ENCODE data around the gene CEBPA.

The CEBPA gene

GRCh38 chr19:33266974-33267484 is 35.3 kb downstream of the CEBPA start:
- Histone ChIP-seq H3K4me3 (ENCODE audit: low read depth in 1 of 5, low read length in 5 of 5) (no peak overlapping the region), H3K27ac (ENCODE audit: low read depth, low read length) (no peak overlapping the region), H3K27me3 (ENCODE audit: control insufficient read depth in 5 of 5, insufficient read depth in 4 of 5, low read length in 5 of 5) (no peaks in the 10 kb centered on the region), H3K4me1 (ENCODE audit: control insufficient read depth in 5 of 5, insufficient read depth in 5 of 5, low read length in 5 of 5) (peaks cover 0 to 25% (median 13%) of the 10 kb centered on the region in 5 donors), H3K36me3 (ENCODE audit: control insufficient read depth in 5 of 5, insufficient read depth in 5 of 5, low read length in 5 of 5) (no peaks in the 10 kb centered on the region), H3K9ac (ENCODE audit: low read length in 5 of 5) (no peak overlapping the region), H3K9me3 (ENCODE audit: control insufficient read depth in 5 of 5, low read length in 5 of 5) (no peaks in the 10 kb centered on the region)

- Histone ChIP-seq H3K4me1 (ENCODE audit: control insufficient read depth in 5 of 5, insufficient read depth in 5 of 5, low read length in 5 of 5) (peaks cover 0 to 45% (median 26%) of the 10 kb centered on the region in 5 donors), H3K36me3 (ENCODE audit: control insufficient read depth in 5 of 5, insufficient read depth in 5 of 5, low read length in 5 of 5) (no peaks in the 10 kb centered on the region), H3K27me3 (ENCODE audit: control insufficient read depth in 5 of 5, insufficient read depth in 4 of 5, low read length in 5 of 5) (no peaks in the 10 kb centered on the region), H3K9me3 (ENCODE audit: control insufficient read depth in 5 of 5, low read length in 5 of 5) (no peaks in the 10 kb centered on the region), H3K4me3 (ENCODE audit: low read depth in 1 of 5, low read length in 5 of 5) (no peak overlapping the region), H3K9ac (ENCODE audit: low read length in 5 of 5) (no peak overlapping the region), H3K27ac (ENCODE audit: low read depth, low read length) (no peak overlapping the region)
These were observed 37.4 kb downstream of the CEBPA start for GRCh38 chr19:33264881-33265445.

- Histone ChIP-seq H3K36me3 (ENCODE audit: control insufficient read depth in 5 of 5, insufficient read depth in 5 of 5, low read length in 5 of 5) (no peaks in the 10 kb centered on the region), H3K4me3 (ENCODE audit: low read depth in 1 of 5, low read length in 5 of 5) (no peak overlapping the region), H3K27me3 (ENCODE audit: control insufficient read depth in 5 of 5, insufficient read depth in 4 of 5, low read length in 5 of 5) (no peaks in the 10 kb centered on the region), H3K27ac (ENCODE audit: low read depth, low read length) (no peak overlapping the region), H3K9me3 (ENCODE audit: control insufficient read depth in 5 of 5, low read length in 5 of 5) (peaks cover 0 to 3% (median 0%) of the 10 kb centered on the region in 5 donors), H3K9ac (ENCODE audit: low read length in 5 of 5) (no peak overlapping the region), H3K4me1 (ENCODE audit: control insufficient read depth in 5 of 5, insufficient read depth in 5 of 5, low read length in 5 of 5) (peaks cover 0 to 38% (median 22%) of the 10 kb centered on the region in 5 donors)
These were observed 38.9 kb downstream of the CEBPA start for GRCh38 chr19:33263325-33264023.

DNA sequence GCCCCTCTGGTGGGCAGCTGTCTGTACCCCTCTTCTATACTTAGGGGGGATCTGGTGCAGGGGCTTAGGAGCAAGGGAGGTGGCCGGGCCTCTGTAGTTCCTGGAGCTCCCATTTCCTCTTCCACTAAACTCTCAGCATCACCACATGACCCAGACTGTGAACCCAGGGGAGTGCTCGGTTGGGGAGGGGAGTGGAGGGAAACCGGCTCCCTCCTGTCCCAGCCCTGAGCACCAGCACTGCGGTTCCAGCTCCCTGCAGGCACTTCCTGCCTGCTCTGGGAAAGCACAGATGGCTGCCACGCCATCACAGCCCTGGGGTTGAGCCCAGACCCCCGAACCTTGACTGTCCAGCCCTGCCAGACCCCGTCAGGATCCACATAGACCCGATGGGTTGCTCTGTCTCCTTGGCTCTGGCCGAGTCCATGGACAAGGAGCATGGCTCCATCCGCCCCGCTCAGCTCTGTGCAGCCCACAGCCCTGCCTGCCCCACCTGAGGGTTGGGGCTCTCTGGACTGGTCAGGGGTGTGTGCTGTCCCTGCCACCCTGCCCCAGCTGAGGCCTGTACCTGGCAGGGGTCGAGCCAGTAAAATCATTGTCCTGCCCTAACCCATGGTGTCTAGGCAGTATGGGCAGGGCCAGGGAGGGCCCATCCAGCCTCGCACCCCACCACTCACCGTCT is 40.7 kb downstream of the CEBPA start:
- H3K4me1 ChIP-seq (ENCODE audit: control insufficient read depth in 5 of 5, insufficient read depth in 5 of 5, low read length in 5 of 5) = peaks cover 0 to 23% (median 13%) of the 10 kb centered on the region in 5 donors
- H3K9me3 ChIP-seq (ENCODE audit: control insufficient read depth in 5 of 5, low read length in 5 of 5) = peaks cover 0 to 12% (median 5%) of the 10 kb centered on the region in 5 donors
- no peak overlapping the region for H3K9ac ChIP-seq (ENCODE audit: low read length in 5 of 5)
- H3K4me3 ChIP-seq (ENCODE audit: low read depth in 1 of 5, low read length in 5 of 5) = no peak overlapping the region
- H3K27me3 ChIP-seq (ENCODE audit: control insufficient read depth in 5 of 5, insufficient read depth in 4 of 5, low read length in 5 of 5) = no peaks in the 10 kb centered on the region
- H3K27ac ChIP-seq (ENCODE audit: low read depth, low read length) = no peak overlapping the region
- H3K36me3 ChIP-seq (ENCODE audit: control insufficient read depth in 5 of 5, insufficient read depth in 5 of 5, low read length in 5 of 5) = no peaks in the 10 kb centered on the region

DNA sequence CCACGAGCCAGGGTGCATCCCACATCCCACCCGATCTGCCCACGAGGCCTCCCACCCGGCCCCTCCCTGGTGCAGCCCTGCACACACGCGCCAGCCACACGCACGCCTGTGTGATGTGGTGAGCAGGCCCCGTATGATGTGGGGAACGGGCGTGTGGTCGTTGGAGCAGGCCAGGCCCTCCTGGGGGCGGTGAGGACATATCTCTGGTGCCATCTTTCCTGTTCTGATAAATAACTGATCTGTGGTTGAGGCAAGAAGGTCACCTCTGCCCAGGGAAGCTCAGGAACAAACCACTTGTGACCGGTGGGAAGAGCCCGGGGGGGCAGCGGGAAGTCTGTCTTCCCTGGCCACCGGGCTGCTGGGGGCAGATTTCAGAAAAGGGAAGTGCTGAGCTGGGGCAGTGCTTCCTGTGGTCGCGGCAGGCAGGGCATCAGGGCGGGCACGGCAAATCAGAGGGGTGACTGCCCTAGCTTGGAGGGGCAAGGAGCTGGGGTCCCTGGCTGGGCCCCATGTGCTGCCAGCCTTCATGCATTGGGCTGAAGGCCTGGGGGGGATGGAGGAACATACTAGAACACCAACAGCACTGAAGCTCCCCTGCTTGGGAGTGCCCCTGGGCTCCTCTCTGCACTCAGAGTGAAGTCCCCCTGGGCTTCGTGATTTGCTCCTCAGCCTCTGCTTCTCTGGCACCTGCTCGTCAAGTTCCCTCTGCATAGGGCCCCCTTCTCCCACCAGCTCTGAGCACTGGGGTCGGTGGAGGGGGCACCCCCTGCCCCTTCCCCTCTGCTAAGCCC is 41.5 kb downstream of the CEBPA start:
- no peaks in the 10 kb centered on the region for H3K27me3 ChIP-seq (ENCODE audit: control insufficient read depth in 5 of 5, insufficient read depth in 4 of 5, low read length in 5 of 5)
- H3K4me1 ChIP-seq (ENCODE audit: control insufficient read depth in 5 of 5, insufficient read depth in 5 of 5, low read length in 5 of 5) = peaks cover 0 to 23% (median 13%) of the 10 kb centered on the region in 5 donors
- no peak overlapping the region for H3K9ac ChIP-seq (ENCODE audit: low read length in 5 of 5)
- H3K4me3 ChIP-seq (ENCODE audit: low read depth in 1 of 5, low read length in 5 of 5) = no peak overlapping the region
- H3K36me3 ChIP-seq (ENCODE audit: control insufficient read depth in 5 of 5, insufficient read depth in 5 of 5, low read length in 5 of 5) = no peaks in the 10 kb centered on the region
- H3K27ac ChIP-seq (ENCODE audit: low read depth, low read length) = no peak overlapping the region
- H3K9me3 ChIP-seq (ENCODE audit: control insufficient read depth in 5 of 5, low read length in 5 of 5) = peaks cover 0 to 12% (median 5%) of the 10 kb centered on the region in 5 donors

- H3K9ac ChIP-seq (ENCODE audit: low read length in 5 of 5) = no peak overlapping the region
- no peak overlapping the region for H3K27ac ChIP-seq (ENCODE audit: low read depth, low read length)
- H3K36me3 ChIP-seq (ENCODE audit: control insufficient read depth in 5 of 5, insufficient read depth in 5 of 5, low read length in 5 of 5) = no peaks in the 10 kb centered on the region
- H3K4me3 ChIP-seq (ENCODE audit: low read depth in 1 of 5, low read length in 5 of 5) = no peak overlapping the region
- H3K9me3 ChIP-seq (ENCODE audit: control insufficient read depth in 5 of 5, low read length in 5 of 5) = peaks cover 0 to 12% (median 5%) of the 10 kb centered on the region in 5 donors
- no peaks in the 10 kb centered on the region for H3K27me3 ChIP-seq (ENCODE audit: control insufficient read depth in 5 of 5, insufficient read depth in 4 of 5, low read length in 5 of 5)
- H3K4me1 ChIP-seq (ENCODE audit: control insufficient read depth in 5 of 5, insufficient read depth in 5 of 5, low read length in 5 of 5) = peaks cover 0 to 27% (median 14%) of the 10 kb centered on the region in 5 donors
These were observed 42.8 kb downstream of the CEBPA start for GRCh38 chr19:33259539-33259938.

DNA sequence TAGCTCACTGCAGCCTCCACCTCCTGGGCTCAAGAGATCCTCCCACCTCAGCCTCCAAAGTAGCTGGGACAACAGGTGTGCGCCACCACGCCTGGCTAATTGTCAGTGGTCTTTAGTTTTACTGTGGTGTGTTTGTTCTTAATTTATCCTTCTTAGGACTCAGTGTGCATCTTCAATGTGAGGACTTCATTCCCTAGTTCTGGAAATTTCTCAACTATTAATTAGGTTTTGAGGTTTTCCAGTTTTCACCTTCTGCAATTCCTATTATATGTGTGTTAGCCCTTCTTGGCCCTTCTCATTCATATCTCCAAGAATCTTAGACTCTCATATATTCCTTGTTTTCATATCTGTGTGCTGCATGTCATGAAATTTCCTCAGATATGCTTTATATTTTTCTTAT is 44.5 kb downstream of the CEBPA start:
- Histone ChIP-seq H3K27ac (ENCODE audit: low read depth, low read length) (no peak overlapping the region), H3K4me1 (ENCODE audit: control insufficient read depth in 5 of 5, insufficient read depth in 5 of 5, low read length in 5 of 5) (peaks cover 1 to 41% (median 22%) of the 10 kb centered on the region in 5 donors), H3K9me3 (ENCODE audit: control insufficient read depth in 5 of 5, low read length in 5 of 5) (peaks cover 0 to 12% (median 5%) of the 10 kb centered on the region in 5 donors), H3K9ac (ENCODE audit: low read length in 5 of 5) (no peak overlapping the region), H3K4me3 (ENCODE audit: low read depth in 1 of 5, low read length in 5 of 5) (no peak overlapping the region), H3K36me3 (ENCODE audit: control insufficient read depth in 5 of 5, insufficient read depth in 5 of 5, low read length in 5 of 5) (no peaks in the 10 kb centered on the region), H3K27me3 (ENCODE audit: control insufficient read depth in 5 of 5, insufficient read depth in 4 of 5, low read length in 5 of 5) (peaks cover 0 to 2% (median 0%) of the 10 kb centered on the region in 5 donors)

GRCh38 chr19:33256261-33256660 is 46.1 kb downstream of the CEBPA start:
- Histone ChIP-seq H3K36me3 (ENCODE audit: control insufficient read depth in 5 of 5, insufficient read depth in 5 of 5, low read length in 5 of 5) (no peaks in the 10 kb centered on the region), H3K27me3 (ENCODE audit: control insufficient read depth in 5 of 5, insufficient read depth in 4 of 5, low read length in 5 of 5) (peaks cover 0 to 6% (median 0%) of the 10 kb centered on the region in 5 donors), H3K27ac (ENCODE audit: low read depth, low read length) (no peak overlapping the region), H3K4me1 (ENCODE audit: control insufficient read depth in 5 of 5, insufficient read depth in 5 of 5, low read length in 5 of 5) (peaks cover 1 to 41% (median 23%) of the 10 kb centered on the region in 5 donors), H3K9ac (ENCODE audit: low read length in 5 of 5) (no peak overlapping the region), H3K9me3 (ENCODE audit: control insufficient read depth in 5 of 5, low read length in 5 of 5) (peaks cover 0 to 12% (median 5%) of the 10 kb centered on the region in 5 donors), H3K4me3 (ENCODE audit: low read depth in 1 of 5, low read length in 5 of 5) (no peak overlapping the region)

GRCh38 chr19:33255781-33256180 is 46.6 kb downstream of the CEBPA start:
- peaks cover 0 to 12% (median 5%) of the 10 kb centered on the region in 5 donors for H3K9me3 ChIP-seq (ENCODE audit: control insufficient read depth in 5 of 5, low read length in 5 of 5)
- peaks cover 1 to 36% (median 18%) of the 10 kb centered on the region in 5 donors for H3K4me1 ChIP-seq (ENCODE audit: control insufficient read depth in 5 of 5, insufficient read depth in 5 of 5, low read length in 5 of 5)
- peaks cover 0 to 6% (median 0%) of the 10 kb centered on the region in 5 donors for H3K27me3 ChIP-seq (ENCODE audit: control insufficient read depth in 5 of 5, insufficient read depth in 4 of 5, low read length in 5 of 5)
- H3K9ac ChIP-seq (ENCODE audit: low read length in 5 of 5) = no peak overlapping the region
- no peak overlapping the region for H3K4me3 ChIP-seq (ENCODE audit: low read depth in 1 of 5, low read length in 5 of 5)
- H3K27ac ChIP-seq (ENCODE audit: low read depth, low read length) = no peak overlapping the region
- H3K36me3 ChIP-seq (ENCODE audit: control insufficient read depth in 5 of 5, insufficient read depth in 5 of 5, low read length in 5 of 5) = no peaks in the 10 kb centered on the region
